ENCODE results near the gene VIPR2.

- no peak for TF ChIP-seq POLR2A (IDR thresholded peaks at IDR 0.05)
- TF ChIP-seq, protein P1, sequence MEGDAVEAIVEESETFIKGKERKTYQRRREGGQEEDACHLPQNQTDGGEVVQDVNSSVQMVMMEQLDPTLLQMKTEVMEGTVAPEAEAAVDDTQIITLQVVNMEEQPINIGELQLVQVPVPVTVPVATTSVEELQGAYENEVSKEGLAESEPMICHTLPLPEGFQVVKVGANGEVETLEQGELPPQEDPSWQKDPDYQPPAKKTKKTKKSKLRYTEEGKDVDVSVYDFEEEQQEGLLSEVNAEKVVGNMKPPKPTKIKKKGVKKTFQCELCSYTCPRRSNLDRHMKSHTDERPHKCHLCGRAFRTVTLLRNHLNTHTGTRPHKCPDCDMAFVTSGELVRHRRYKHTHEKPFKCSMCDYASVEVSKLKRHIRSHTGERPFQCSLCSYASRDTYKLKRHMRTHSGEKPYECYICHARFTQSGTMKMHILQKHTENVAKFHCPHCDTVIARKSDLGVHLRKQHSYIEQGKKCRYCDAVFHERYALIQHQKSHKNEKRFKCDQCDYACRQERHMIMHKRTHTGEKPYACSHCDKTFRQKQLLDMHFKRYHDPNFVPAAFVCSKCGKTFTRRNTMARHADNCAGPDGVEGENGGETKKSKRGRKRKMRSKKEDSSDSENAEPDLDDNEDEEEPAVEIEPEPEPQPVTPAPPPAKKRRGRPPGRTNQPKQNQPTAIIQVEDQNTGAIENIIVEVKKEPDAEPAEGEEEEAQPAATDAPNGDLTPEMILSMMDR (IDR thresholded peaks at IDR 0.05) = no peak
Observed at GRCh38 chr7:159028508-159029401, 115.9 kb downstream of the VIPR2 start.
